Panc1 (cell line): Measurements from ENCODE around the gene CHN1.

Source experiments
- POLR2AphosphoS5 ChIP-seq: IDR thresholded peaks from 2 replicates; pipeline ENCODE4 v1.6.1; 2012; ENCODE audit warnings: mild to moderate bottlenecking, low read depth, low read length, moderate library complexity
- SIN3A ChIP-seq: IDR thresholded peaks from 2 replicates; pipeline ENCODE4 v1.6.1; 2012; ENCODE audit warnings: low read depth, mild to moderate bottlenecking, low read length, moderate library complexity, borderline replicate concordance; ENCODE audit not compliant: insufficient read depth
- TF ChIP-seq, protein P1 (sequence below): fragments of 450-650 bp; IDR thresholded peaks from 2 replicates; pipeline ENCODE4 v1.5.1; 2017; ENCODE audit warnings: mild to moderate bottlenecking

DNA sequence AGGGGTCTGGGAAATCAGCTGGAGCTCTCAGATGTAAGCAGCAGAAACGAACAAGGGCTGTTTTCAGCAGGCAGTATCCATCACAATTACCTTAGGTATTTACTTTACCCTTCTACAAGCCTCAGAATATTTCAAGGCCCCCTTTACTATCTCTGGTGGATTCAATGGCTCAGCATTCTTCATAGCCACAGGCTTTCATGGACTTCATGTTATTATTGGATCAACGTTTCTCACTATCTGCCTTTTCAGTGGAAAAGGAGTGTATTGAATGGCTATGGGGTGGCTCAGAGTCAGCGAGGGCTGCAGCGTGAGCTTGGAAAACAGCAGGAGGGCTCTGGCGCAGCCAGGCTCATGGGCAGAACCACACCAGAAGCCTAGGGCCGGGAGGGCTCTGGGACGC lies 224.3 kb downstream of the CHN1 start:
- no peak for TF ChIP-seq SIN3A
- TF ChIP-seq, protein P1, sequence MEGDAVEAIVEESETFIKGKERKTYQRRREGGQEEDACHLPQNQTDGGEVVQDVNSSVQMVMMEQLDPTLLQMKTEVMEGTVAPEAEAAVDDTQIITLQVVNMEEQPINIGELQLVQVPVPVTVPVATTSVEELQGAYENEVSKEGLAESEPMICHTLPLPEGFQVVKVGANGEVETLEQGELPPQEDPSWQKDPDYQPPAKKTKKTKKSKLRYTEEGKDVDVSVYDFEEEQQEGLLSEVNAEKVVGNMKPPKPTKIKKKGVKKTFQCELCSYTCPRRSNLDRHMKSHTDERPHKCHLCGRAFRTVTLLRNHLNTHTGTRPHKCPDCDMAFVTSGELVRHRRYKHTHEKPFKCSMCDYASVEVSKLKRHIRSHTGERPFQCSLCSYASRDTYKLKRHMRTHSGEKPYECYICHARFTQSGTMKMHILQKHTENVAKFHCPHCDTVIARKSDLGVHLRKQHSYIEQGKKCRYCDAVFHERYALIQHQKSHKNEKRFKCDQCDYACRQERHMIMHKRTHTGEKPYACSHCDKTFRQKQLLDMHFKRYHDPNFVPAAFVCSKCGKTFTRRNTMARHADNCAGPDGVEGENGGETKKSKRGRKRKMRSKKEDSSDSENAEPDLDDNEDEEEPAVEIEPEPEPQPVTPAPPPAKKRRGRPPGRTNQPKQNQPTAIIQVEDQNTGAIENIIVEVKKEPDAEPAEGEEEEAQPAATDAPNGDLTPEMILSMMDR, result no peak
- no peak for TF ChIP-seq POLR2AphosphoS5
